Gastroesophageal sphincter (tissue), 3 donors: ENCODE data around the gene LAMA5.

Experiments
- CTCF ChIP-seq, 4 experiments: fragments of 200-600 bp in 2 of 4; fragments of 450-650 bp in 2 of 4; sonication (generic) in 1 of 4; IDR thresholded peaks; one replicate each; pipeline ENCODE4 v1.5.1; 2017 to 2019; ENCODE audit warnings: antibody characterized with exemption in 4 of 4, mild to moderate bottlenecking in 2 of 4, moderate library complexity in 2 of 4
- EP300 ChIP-seq: sonication (generic); formaldehyde crosslinking; IDR thresholded peaks from one replicate; pipeline ENCODE4 v1.6.1; 2017; ENCODE audit warnings: antibody characterized with exemption, mild to moderate bottlenecking
- POLR2A ChIP-seq, 2 donors: fragments of 450-650 bp; IDR thresholded peaks; one replicate each; pipeline ENCODE4 v1.6.1; 2017; ENCODE audit warnings: antibody characterized with exemption in 2 of 2, mild to moderate bottlenecking in 2 of 2, moderate library complexity in 1 of 2
- POLR2AphosphoS5 ChIP-seq: sonication (generic); formaldehyde crosslinking; IDR thresholded peaks from one replicate; pipeline ENCODE4 v1.6.1; 2017; ENCODE audit warnings: antibody characterized with exemption

- no peak for TF ChIP-seq CTCF (IDR thresholded peaks at IDR 0.05)
- TF ChIP-seq POLR2A (IDR thresholded peaks at IDR 0.05): no peak
- no peak for TF ChIP-seq POLR2AphosphoS5
- no peak for TF ChIP-seq EP300
Measured at GRCh38 chr20:62268228-62268900, 98.7 kb downstream of the LAMA5 start.
